Ectodermal cell (in vitro differentiated cells): ENCODE results near the gene ZBTB7B.
A peak's percentile ranks its signal among the peaks of the same experiment; 100 is the strongest.

Experiments
- H3K27ac ChIP-seq: 2 replicates; pipeline ENCODE4 v1.7.0; 2013; ENCODE audit warnings: mild to moderate bottlenecking, low read depth, low read length; ENCODE audit not compliant: insufficient read depth, poor library complexity, severe bottlenecking
- H3K27me3 ChIP-seq: 2 replicates; pipeline ENCODE4 v1.7.0; 2013; ENCODE audit warnings: mild to moderate bottlenecking, low read length; ENCODE audit not compliant: insufficient read depth, control insufficient read depth, poor library complexity, severe bottlenecking
- H3K36me3 ChIP-seq: one replicate; pipeline ENCODE4 v1.7.0; 2013; ENCODE audit warnings: low read length; ENCODE audit not compliant: control insufficient read depth, insufficient read depth
- H3K4me1 ChIP-seq: one replicate; pipeline ENCODE4 v1.7.0; 2013; ENCODE audit warnings: low read length; ENCODE audit not compliant: control insufficient read depth, insufficient read depth
- H3K4me3 ChIP-seq: 2 replicates; pipeline ENCODE4 v1.7.0; 2013; ENCODE audit warnings: low read depth, low read length, control low read depth; ENCODE audit not compliant: insufficient read depth
- H3K9me3 ChIP-seq: 2 replicates; pipeline ENCODE4 v1.7.0; 2013; ENCODE audit warnings: mild to moderate bottlenecking, low read length, moderate library complexity; ENCODE audit not compliant: control insufficient read depth
- WGBS, 2 experiments: methylation state at CpG; one replicate each; pipeline ENCODE4 v1.1.7; 2013; ENCODE audit warnings: missing lambda C conversion rate in 2 of 2; 5-methylcytosine and 5-hydroxymethylcytosine counted together

ZBTB7B gene

GRCh38 chr1:154959426-154959780, 43.2 kb upstream of the ZBTB7B start:
- Histone ChIP-seq H3K27me3 (no peaks in the 10 kb centered on the region), H3K4me3 (no peak overlapping the region), H3K4me1 (peaks cover 41% of the 10 kb centered on the region), H3K9me3 (no peaks in the 10 kb centered on the region), H3K27ac (no peak overlapping the region), H3K36me3 (peaks cover 21% of the 10 kb centered on the region)
- 96 to 97% methylated on average over 7 of the region's 7 CpGs for WGBS, 2 experiments

GRCh38 chr1:154960446-154961136, 42.0 kb upstream of the ZBTB7B start:
- H3K9me3 ChIP-seq: no peaks in the 10 kb centered on the region
- H3K4me3 ChIP-seq: peak overlapping the region; percentile 86
- peaks cover 21% of the 10 kb centered on the region for H3K36me3 ChIP-seq
- no peaks in the 10 kb centered on the region for H3K27me3 ChIP-seq
- 73 to 85% methylated on average over 9 to 10 of the region's 10 CpGs for WGBS, 2 experiments
- H3K4me1 ChIP-seq: peaks cover 33% of the 10 kb centered on the region
- H3K27ac ChIP-seq: no peak overlapping the region

- Histone ChIP-seq H3K36me3 (peaks cover 29% of the 10 kb centered on the region), H3K4me3 (peak within 1 kb of the TSS; percentile 86)
- WGBS, 2 experiments: 1% methylated on average over 93 of the region's 93 CpGs
These were observed 41.1 kb upstream of the ZBTB7B start, which contains the start of gene PYGO2 for GRCh38 chr1:154961207-154962155. Gene PYGO2, minus strand, starts transcription at chr1:154961782. Its CDS starts 206 bp downstream, at chr1:154961576.

GRCh38 chr1:154962156-154962749, 40.3 kb upstream of the ZBTB7B start:
- Histone ChIP-seq H3K36me3 (peaks cover 35% of the 10 kb centered on the region), H3K27me3 (no peaks in the 10 kb centered on the region), H3K4me1 (peaks cover 24% of the 10 kb centered on the region), H3K4me3 (peak overlapping the region; percentile 86), H3K27ac (peak overlapping the region; percentile 89), H3K9me3 (no peaks in the 10 kb centered on the region)
- WGBS, 2 experiments: 14 to 15% methylated on average over 25 of the region's 25 CpGs

More at GRCh38 chr1:154961207-154962155, 41.1 kb upstream of the ZBTB7B start, which contains the start of gene PYGO2:
- Histone ChIP-seq H3K27me3 (no peaks in the 10 kb centered on the region), H3K9me3 (no peaks in the 10 kb centered on the region), H3K4me1 (peaks cover 32% of the 10 kb centered on the region), H3K27ac (peak within 1 kb of the TSS; percentile 89)

GRCh38 chr1:154962795-154963330, 39.7 kb upstream of the ZBTB7B start:
- Histone ChIP-seq H3K4me3 (peak overlapping the region; percentile 13), H3K36me3 (peaks cover 36% of the 10 kb centered on the region)
- 82 to 83% methylated on average over 5 to 6 of the region's 6 CpGs for WGBS, 2 experiments

GRCh38 chr1:154963643-154964042, 39.0 kb upstream of the ZBTB7B start:
- no peaks in the 10 kb centered on the region for H3K9me3 ChIP-seq
- H3K27me3 ChIP-seq: no peaks in the 10 kb centered on the region
- WGBS, 2 experiments: 95 to 96% methylated on average over 8 of the region's 8 CpGs
- H3K4me3 ChIP-seq: no peak overlapping the region
- H3K4me1 ChIP-seq: peaks cover 15% of the 10 kb centered on the region
- no peak overlapping the region for H3K27ac ChIP-seq
- peaks cover 34% of the 10 kb centered on the region for H3K36me3 ChIP-seq

More at GRCh38 chr1:154962795-154963330, 39.7 kb upstream of the ZBTB7B start:
- H3K9me3 ChIP-seq: no peaks in the 10 kb centered on the region
- no peak overlapping the region for H3K27ac ChIP-seq
- H3K27me3 ChIP-seq: no peaks in the 10 kb centered on the region
- H3K4me1 ChIP-seq: peaks cover 18% of the 10 kb centered on the region

- no peaks in the 10 kb centered on the region for H3K9me3 ChIP-seq
- no peak overlapping the region for H3K4me3 ChIP-seq
- H3K36me3 ChIP-seq: peaks cover 27% of the 10 kb centered on the region
- WGBS, 2 experiments: 91 to 94% methylated on average over 6 of the region's 6 CpGs
- H3K27ac ChIP-seq: no peak overlapping the region
- peaks cover 22% of the 10 kb centered on the region for H3K4me1 ChIP-seq
- no peaks in the 10 kb centered on the region for H3K27me3 ChIP-seq
These were observed 38.2 kb upstream of the ZBTB7B start for GRCh38 chr1:154964359-154964758.

GRCh38 chr1:154966111-154966510, 36.5 kb upstream of the ZBTB7B start:
- Histone ChIP-seq H3K36me3 (peaks cover 24% of the 10 kb centered on the region), H3K4me3 (no peak overlapping the region), H3K27ac (no peak overlapping the region), H3K27me3 (no peaks in the 10 kb centered on the region), H3K4me1 (peaks cover 25% of the 10 kb centered on the region), H3K9me3 (no peaks in the 10 kb centered on the region)
- WGBS, 2 experiments: 94 to 95% methylated on average over 5 to 7 of the region's 7 CpGs

GRCh38 chr1:154967331-154967950, 35.2 kb upstream of the ZBTB7B start:
- H3K36me3 ChIP-seq: peaks cover 24% of the 10 kb centered on the region
- no peaks in the 10 kb centered on the region for H3K27me3 ChIP-seq
- H3K27ac ChIP-seq: no peak overlapping the region
- no peak overlapping the region for H3K4me3 ChIP-seq
- 95 to 96% methylated on average over 5 of the region's 5 CpGs for WGBS, 2 experiments
- H3K4me1 ChIP-seq: peaks cover 38% of the 10 kb centered on the region
- no peaks in the 10 kb centered on the region for H3K9me3 ChIP-seq
